ENCODE data around the gene INTS6L. TPM values are rescaled to one million over a fixed set of nuclear protein-coding genes. Genes with fewer than 3 reads are reported as not detected.

INTS6L gene
- total RNA-seq, 1 donor from 2014 or later, result 14.6 TPM

Other genes starting within 250 kb of the INTS6L start
- not detected in 2 replicates for gene ETDC, start 211.2 kb upstream of the INTS6L start, total RNA-seq
- 10.8 and 11.0 TPM in 2 replicates for gene ZNF75D, start 176.6 kb upstream of the INTS6L start, total RNA-seq
- 6.8 and 8.8 TPM in 2 replicates for gene ZNF449, start 175.9 kb upstream of the INTS6L start, total RNA-seq
- 9.0 and 9.5 TPM in 2 replicates for gene SMIM10L2A, start 98.7 kb upstream of the INTS6L start, total RNA-seq
- gene CT45A1, start 193.0 kb downstream of the INTS6L start, total RNA-seq, result not detected in 2 replicates
- gene CT45A3, start 247.5 kb downstream of the INTS6L start, total RNA-seq, result not detected in 2 replicates

Measured in progenitor cell of endocrine pancreas (in vitro differentiated cells).